ENCODE data around the gene RBL2.
"Not testable (repeated sequence)": the region's sequence is repeated elsewhere in the genome, so short reads cannot be mapped to it uniquely, and the experiment has no call there.

RBL2 gene

DNA sequence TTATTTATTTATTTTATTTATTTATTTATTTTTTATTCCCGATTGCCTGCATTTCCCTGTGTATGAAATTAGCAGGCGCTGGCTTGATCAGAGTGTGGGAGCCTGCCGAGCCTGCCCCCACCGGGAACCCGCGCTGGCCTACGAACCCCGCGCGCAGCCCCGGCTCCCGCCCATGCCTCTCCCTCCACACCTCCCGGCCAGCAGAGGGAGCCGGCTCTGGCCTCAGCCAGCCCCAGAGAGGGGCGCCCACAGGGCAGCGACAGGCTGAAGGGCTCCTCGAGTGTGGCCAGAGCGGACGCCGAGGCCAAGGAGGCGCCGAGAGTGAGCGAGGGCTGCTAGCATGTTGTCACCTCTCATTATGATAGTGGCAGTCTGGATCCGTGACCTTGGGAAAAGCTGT lies 13.0 kb upstream of the RBL2 start:
- TF ChIP-seq, protein P1, sequence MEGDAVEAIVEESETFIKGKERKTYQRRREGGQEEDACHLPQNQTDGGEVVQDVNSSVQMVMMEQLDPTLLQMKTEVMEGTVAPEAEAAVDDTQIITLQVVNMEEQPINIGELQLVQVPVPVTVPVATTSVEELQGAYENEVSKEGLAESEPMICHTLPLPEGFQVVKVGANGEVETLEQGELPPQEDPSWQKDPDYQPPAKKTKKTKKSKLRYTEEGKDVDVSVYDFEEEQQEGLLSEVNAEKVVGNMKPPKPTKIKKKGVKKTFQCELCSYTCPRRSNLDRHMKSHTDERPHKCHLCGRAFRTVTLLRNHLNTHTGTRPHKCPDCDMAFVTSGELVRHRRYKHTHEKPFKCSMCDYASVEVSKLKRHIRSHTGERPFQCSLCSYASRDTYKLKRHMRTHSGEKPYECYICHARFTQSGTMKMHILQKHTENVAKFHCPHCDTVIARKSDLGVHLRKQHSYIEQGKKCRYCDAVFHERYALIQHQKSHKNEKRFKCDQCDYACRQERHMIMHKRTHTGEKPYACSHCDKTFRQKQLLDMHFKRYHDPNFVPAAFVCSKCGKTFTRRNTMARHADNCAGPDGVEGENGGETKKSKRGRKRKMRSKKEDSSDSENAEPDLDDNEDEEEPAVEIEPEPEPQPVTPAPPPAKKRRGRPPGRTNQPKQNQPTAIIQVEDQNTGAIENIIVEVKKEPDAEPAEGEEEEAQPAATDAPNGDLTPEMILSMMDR (conservative IDR thresholded peaks at IDR 0.05; ENCODE audit: low read depth, low read length), result no peak
- Histone ChIP-seq H3K27me3 (ENCODE audit: insufficient read depth, low read depth) (no peaks in the 10 kb centered on the region), H3K9ac (no peak overlapping the region)

GRCh38 chr16:53423968-53424367 lies 10.3 kb upstream of the RBL2 start:
- H3K4me3 ChIP-seq (IDR thresholded peaks at IDR 0.05; ENCODE audit: insufficient read depth, low read depth, low read length); H3K79me2 ChIP-seq (ENCODE audit: insufficient read depth, low read depth): not testable (repeated sequence)

More for the DNA sequence above, 13.0 kb upstream of the RBL2 start:
- H3K4me3 ChIP-seq (IDR thresholded peaks at IDR 0.05; ENCODE audit: insufficient read depth, low read depth, low read length), result no peak overlapping the region
- H3K4me2 ChIP-seq, result no peak overlapping the region
- no peaks in the 10 kb centered on the region for H3K79me2 ChIP-seq (ENCODE audit: insufficient read depth, low read depth)
- H4K20me1 ChIP-seq (ENCODE audit: insufficient read depth), result no peaks in the 10 kb centered on the region
- H3K27ac ChIP-seq, result no peak overlapping the region
- no peaks in the 10 kb centered on the region for H3K4me1 ChIP-seq (ENCODE audit: low read depth, poor library complexity, severe bottlenecking)
- no peaks in the 10 kb centered on the region for H3K36me3 ChIP-seq (ENCODE audit: insufficient read depth)
- no peak overlapping the region for H2AFZ ChIP-seq (ENCODE audit: low read depth)

GRCh38 chr16:53428681-53429080 lies 5.6 kb upstream of the RBL2 start:
- Histone ChIP-seq H4K20me1 (ENCODE audit: insufficient read depth) (no peaks in the 10 kb centered on the region), H2AFZ (ENCODE audit: low read depth) (no peak overlapping the region), H3K27me3 (ENCODE audit: insufficient read depth, low read depth) (no peaks in the 10 kb centered on the region), H3K79me2 (ENCODE audit: insufficient read depth, low read depth) (no peaks in the 10 kb centered on the region), H3K27ac (no peak overlapping the region), H3K4me2 (no peak overlapping the region), H3K4me3 (IDR thresholded peaks at IDR 0.05; ENCODE audit: insufficient read depth, low read depth, low read length) (no peak overlapping the region), H3K4me1 (ENCODE audit: low read depth, poor library complexity, severe bottlenecking) (no peaks in the 10 kb centered on the region), H3K36me3 (ENCODE audit: insufficient read depth) (no peaks in the 10 kb centered on the region), H3K9ac (no peak overlapping the region)
- TF ChIP-seq, protein P1 (conservative IDR thresholded peaks at IDR 0.05; ENCODE audit: low read depth, low read length), result no peak

More at GRCh38 chr16:53423968-53424367, 10.3 kb upstream of the RBL2 start:
- not testable (repeated sequence) for H3K27ac ChIP-seq; H3K36me3 ChIP-seq (ENCODE audit: insufficient read depth); H3K4me2 ChIP-seq; H3K4me1 ChIP-seq (ENCODE audit: low read depth, poor library complexity, severe bottlenecking); H2AFZ ChIP-seq (ENCODE audit: low read depth); H3K27me3 ChIP-seq (ENCODE audit: insufficient read depth, low read depth); H3K9ac ChIP-seq; H4K20me1 ChIP-seq (ENCODE audit: insufficient read depth)

DNA sequence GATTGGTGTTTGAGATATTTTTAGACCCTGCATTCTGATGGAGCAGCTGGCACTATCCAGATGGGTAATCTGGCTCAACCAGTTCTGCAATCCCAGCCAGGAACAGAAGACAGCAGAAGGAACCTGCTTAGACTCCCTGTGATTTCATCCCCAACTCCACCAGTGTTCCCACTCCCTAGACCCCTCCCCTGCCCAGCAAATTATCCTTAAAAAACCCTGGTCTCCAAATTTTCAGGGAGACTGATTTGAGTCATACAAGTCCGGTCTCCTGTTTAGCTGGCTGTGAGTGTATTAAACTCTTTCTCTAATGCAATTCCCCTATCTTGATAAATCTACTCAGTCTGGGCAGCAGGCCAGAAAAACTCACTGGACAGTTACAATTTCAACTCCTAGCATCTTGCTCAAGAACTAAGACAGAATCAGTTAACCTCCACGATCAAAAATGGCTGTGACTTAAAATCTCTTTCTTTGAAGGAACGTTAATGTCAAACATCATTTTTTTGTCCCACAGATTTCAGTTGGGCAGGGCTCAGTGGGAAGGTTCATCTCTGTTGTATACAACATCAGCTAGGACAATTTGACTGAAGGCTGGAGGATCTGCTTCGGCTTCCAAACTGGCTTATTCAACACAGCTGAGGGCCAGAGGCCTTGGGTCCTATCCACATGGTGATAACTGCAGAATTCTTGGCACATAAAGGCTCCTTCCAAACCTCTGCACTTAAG lies 4.9 kb upstream of the RBL2 start:
- Histone ChIP-seq H3K27ac (no peak overlapping the region), H3K4me3 (IDR thresholded peaks at IDR 0.05; ENCODE audit: insufficient read depth, low read depth, low read length) (no peak overlapping the region), H3K27me3 (ENCODE audit: insufficient read depth, low read depth) (no peaks in the 10 kb centered on the region)

DNA sequence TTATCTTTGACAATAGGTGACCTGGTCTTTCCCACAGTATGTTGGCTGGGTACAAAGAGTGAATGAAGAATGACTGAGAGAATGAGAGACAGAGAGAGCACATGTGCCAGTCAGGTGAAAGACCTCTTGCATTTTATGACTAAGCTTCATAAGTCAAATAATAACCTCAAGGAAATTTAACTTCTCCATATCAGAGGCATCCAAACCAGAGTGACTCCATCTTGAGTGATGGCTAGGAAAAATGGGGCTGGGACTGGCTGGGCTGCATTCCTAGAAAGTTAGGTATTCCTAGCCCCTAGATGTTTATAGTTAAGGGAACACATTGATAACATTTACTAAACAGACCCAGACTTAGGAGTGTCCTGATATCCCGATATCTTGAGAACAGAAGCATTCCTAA lies 3.9 kb upstream of the RBL2 start:
- H3K36me3 ChIP-seq (ENCODE audit: insufficient read depth), result no peaks in the 10 kb centered on the region
- H2AFZ ChIP-seq (ENCODE audit: low read depth), result no peak overlapping the region
- no peak overlapping the region for H3K27ac ChIP-seq
- H3K79me2 ChIP-seq (ENCODE audit: insufficient read depth, low read depth), result no peaks in the 10 kb centered on the region
- H3K9ac ChIP-seq, result no peak overlapping the region
- H3K4me3 ChIP-seq (IDR thresholded peaks at IDR 0.05; ENCODE audit: insufficient read depth, low read depth, low read length), result no peak overlapping the region
- TF ChIP-seq, protein P1 (conservative IDR thresholded peaks at IDR 0.05; ENCODE audit: low read depth, low read length), result no peak
- no peaks in the 10 kb centered on the region for H3K27me3 ChIP-seq (ENCODE audit: insufficient read depth, low read depth)
- H4K20me1 ChIP-seq (ENCODE audit: insufficient read depth), result no peaks in the 10 kb centered on the region
- H3K4me2 ChIP-seq, result no peak overlapping the region
- H3K4me1 ChIP-seq (ENCODE audit: low read depth, poor library complexity, severe bottlenecking), result peaks cover 4% of the 10 kb centered on the region

More for the DNA sequence above, 4.9 kb upstream of the RBL2 start:
- Histone ChIP-seq H3K4me1 (ENCODE audit: low read depth, poor library complexity, severe bottlenecking) (peaks cover 4% of the 10 kb centered on the region), H3K9ac (no peak overlapping the region), H3K79me2 (ENCODE audit: insufficient read depth, low read depth) (no peaks in the 10 kb centered on the region), H3K36me3 (ENCODE audit: insufficient read depth) (no peaks in the 10 kb centered on the region), H2AFZ (ENCODE audit: low read depth) (no peak overlapping the region), H4K20me1 (ENCODE audit: insufficient read depth) (no peaks in the 10 kb centered on the region), H3K4me2 (no peak overlapping the region)
- TF ChIP-seq, protein P1 (conservative IDR thresholded peaks at IDR 0.05; ENCODE audit: low read depth, low read length), result no peak

Measured in KMS-11 (cell line).